ENCODE measurements around the gene KLHL6.

KLHL6 gene

GRCh38 chr3:183502237-183503181 is 53.0 kb downstream of the KLHL6 start:
- DNase-seq: no peak

GRCh38 chr3:183500981-183501704 is 54.4 kb downstream of the KLHL6 start:
- DNase-seq: no peak

- DNase-seq: no peak
These were observed 55.2 kb downstream of the KLHL6 start for GRCh38 chr3:183500319-183500718.

DNA sequence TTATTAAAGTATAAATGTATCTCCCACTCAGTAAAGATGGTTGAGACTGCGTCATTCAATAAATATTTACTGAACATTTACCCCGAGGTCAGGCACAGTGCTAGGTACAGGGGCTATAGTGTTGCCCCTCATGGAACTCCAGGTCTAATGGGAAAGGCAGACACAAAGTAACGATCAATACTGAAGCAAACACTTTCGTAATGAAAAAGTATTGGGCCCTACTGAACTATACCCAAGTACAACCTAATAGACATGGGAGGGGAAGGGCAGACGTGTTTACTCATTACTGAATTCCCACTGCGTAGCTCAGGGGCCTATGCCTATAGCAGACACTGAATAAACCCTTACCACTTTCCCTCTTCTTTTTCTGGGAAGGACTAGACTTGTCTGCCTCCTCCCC is 56.9 kb downstream of the KLHL6 start:
- no peak for DNase-seq

- DNase-seq: no peak
These were observed 58.2 kb downstream of the KLHL6 start for GRCh38 chr3:183497313-183497712.

DNA sequence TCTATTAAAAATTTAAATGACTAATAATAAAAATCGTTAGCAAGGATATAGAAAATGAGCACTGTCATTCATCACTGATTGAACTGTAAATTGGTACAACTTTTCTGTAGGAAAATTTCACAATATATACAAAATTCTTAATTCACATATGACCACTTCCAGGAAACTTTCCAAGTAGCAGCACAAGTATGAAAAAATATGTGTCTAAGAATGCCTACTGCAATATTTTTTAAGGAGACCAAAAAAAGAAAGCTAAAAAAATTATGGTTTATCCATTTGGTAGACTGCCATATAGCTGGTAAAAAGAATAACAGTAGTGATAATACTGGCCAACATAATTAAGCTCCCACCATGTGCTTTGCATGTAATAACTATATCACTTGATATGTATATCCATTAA is 59.2 kb downstream of the KLHL6 start:
- DNase-seq: no peak

DNA sequence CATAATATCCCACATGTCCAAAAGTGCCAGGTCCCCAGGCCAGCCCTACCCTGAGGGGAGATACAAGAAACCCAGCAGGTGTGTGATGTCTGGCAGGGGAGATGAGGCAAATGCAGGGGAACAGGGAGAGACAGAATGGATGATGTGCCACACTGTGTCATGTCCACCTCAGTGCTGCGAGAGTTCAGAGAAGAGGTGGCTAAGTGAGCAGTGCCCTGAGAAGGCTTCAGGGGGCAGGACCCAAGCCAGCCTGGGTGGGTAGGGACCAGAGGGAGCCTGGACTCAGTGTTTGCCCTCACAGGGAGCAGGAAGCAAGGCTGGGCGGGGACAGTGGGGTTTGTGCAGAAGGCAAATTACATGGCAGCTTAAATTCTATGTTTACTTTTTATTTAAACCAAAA is 61.2 kb downstream of the KLHL6 start:
- DNase-seq: no peak

DNA sequence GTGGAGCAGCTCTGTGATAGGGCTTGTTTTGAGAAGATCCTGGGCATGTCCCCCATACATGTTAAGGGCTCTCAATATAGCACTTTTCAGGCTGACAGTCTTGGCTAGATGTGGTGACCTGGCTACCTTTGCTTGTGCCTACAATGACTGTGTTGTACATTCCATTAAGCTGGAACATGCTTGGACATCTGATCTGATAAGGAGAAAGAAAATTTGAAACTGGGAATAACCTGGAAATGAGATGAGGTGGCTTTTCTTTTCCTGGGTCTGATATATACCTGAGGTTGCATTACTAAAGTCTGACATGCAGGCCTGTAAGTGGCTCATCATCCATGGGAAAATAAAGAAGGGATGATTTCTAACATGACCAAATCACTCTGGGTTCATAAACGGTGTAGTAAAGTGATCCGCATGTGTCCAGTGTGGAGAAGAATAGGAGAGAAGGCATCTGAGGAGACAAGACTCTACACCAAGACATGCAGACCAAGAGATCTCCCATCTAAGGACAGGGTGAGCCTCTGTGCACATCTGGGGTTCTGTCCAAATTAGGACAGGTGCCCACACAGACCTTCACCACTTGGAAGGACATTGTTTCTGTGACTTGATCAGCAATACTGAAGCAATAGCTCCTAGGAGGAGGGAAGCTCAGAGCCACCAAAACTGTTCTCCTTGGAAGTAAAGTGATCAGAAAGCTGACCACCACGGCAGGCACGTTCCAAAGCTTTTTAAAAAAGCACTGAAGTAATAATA is 62.0 kb downstream of the KLHL6 start:
- no peak for DNase-seq

- no peak for DNase-seq
These were observed 62.7 kb downstream of the KLHL6 start for GRCh38 chr3:183492849-183493179.

GRCh38 chr3:183491923-183492848 is 63.3 kb downstream of the KLHL6 start:
- no peak for DNase-seq

GRCh38 chr3:183491109-183491922 is 64.2 kb downstream of the KLHL6 start:
- DNase-seq: no peak

GRCh38 chr3:183490653-183491052 is 64.9 kb downstream of the KLHL6 start:
- DNase-seq: no peak

DNA sequence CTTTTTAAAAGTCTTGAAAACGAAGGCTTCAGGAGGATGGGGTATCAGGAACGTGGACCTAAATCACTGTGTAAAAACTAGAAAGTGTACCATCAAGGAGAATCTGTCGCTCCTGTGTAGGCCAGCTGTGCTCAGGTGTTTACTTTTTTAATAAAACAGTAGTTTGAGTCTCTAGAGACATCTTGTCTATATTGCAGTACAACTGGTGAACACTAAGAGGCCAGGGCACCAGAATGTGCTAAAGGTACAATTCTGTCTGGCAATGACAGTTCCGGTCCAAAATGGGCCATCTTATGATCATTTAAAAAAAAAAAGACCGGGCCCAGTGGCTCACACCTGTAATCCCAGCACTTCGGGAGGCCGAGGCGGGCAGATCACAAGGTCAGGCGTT is 65.3 kb downstream of the KLHL6 start:
- no peak for DNase-seq

DNA sequence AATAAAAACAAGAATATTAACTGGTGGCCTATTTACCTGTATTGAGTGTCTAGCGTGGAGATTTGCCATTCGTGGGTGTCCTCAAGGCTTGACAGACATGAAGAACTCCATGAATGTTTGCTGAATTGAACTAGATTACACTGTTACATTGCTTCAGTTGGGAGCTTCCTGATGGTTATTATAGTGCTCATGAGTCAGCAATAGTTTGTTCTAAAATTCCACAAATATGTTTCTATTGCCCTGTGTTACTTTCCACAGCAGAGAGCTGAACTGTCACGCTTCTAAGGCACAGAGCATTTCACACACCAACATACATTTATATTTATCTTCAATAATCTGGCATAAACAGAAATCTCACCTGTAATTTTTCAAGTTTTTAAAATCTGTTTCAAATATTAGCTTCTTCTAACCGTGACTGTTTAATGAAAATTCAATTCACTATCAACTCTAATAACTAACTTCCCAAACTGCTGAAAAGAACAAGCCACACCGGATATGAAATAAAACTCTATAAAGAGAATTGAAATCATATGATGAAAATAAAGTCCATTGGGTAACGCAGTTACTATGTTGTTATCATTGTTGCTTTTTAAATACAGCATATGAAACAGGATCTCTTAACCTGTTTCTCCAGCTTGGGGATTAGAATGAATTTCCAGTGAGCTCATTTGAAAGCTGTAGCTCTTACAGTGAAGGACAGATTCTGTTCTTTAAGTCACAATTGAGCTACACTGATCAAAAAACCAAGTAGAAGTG is 65.9 kb downstream of the KLHL6 start:
- DNase-seq: peak; percentile 43

DNA sequence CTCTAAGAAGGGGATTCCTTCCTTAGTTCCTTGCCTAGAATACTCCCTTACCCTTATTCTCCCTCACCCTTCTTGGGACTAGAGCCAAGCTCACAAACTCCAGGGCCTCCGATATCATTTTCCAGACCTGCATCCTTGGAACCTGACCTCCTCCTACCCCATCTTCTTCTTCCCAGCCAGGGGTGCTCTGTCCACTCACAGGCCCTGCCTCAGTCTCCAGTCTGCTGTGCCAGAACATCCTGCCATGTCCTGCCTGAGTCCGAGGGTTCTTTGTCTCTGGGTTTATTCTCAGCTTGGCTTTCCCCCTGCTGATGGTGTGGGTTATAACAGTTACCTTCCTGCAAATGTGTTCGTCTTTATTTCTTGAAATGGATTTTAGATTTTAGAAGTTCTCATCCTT is 67.2 kb downstream of the KLHL6 start:
- DNase-seq: no peak

GRCh38 chr3:183487896-183488295 is 67.6 kb downstream of the KLHL6 start:
- DNase-seq: no peak

DNA sequence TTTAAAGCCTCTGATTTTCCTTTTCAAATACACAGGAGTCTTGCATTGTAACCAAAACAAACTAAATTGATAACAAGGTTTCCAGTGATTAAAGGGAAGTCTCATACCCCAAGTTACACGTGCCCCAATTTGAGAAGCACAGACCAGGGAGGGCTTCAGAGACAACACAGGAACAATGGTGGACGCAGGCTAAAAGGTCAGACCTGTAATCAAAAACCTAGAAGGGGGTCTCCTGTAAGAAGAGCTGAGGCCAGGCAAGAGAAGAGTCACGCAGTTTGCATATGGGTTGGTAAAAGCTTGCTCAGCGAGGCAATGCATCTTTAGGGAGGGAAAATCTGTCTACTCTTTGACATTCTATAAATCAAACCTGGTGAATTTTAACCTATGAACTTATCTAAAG is 68.5 kb downstream of the KLHL6 start:
- no peak for DNase-seq

DNA sequence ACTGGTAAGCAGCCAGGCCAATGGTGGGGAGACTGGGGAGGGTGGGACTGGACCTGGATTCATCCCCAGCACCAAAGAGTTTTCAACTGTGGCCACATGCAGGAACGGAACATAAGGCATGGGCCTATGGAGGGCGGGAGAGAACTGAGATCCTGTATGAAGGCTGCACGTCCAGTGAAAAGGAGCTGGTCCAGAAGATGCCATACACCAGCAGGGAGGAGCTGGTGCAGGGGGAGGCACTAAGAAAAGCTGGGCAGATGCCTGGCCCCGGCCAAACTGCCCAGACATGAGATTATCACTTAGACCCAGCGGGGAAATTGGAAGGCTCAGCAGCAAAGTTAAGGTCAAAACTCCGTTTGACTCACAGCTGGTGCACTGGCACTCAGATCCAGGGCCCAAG is 69.0 kb downstream of the KLHL6 start:
- DNase-seq: no peak

GRCh38 chr3:183485585-183485984 is 69.9 kb downstream of the KLHL6 start:
- DNase-seq: no peak

GRCh38 chr3:183485093-183485492 is 70.4 kb downstream of the KLHL6 start:
- no peak for DNase-seq

All from HCEC 1CT (cell line).